Hepatocyte (in vitro differentiated cells): ENCODE measurements around the gene HOXB1. TPM values are rescaled to one million over a fixed set of nuclear protein-coding genes. Genes with fewer than 3 reads are reported as not detected.
A peak's percentile ranks its signal among the peaks of the same experiment; 100 is the strongest.

Source experiments
- DNase-seq: peaks from one replicate; pipeline ENCODE4 v3.0.0-alpha.2; 2016; ENCODE audit warnings: low spot score
- H2AFZ ChIP-seq: fragments of 200-600 bp; sonication (generic); 2 replicates; pipeline ENCODE4 v1.6.0; 2016; ENCODE audit warnings: antibody characterized with exemption, mild to moderate bottlenecking
- H3K27ac ChIP-seq: fragments of 200-600 bp; sonication (generic); 2 replicates; pipeline ENCODE4 v1.5.1; 2016; ENCODE audit warnings: mild to moderate bottlenecking
- H3K27me3 ChIP-seq: fragments of 200-600 bp; sonication (generic); 2 replicates; pipeline ENCODE4 v1.6.1; 2016
- H3K36me3 ChIP-seq: fragments of 200-600 bp; sonication (generic); replicated peaks from 2 replicates; pipeline ENCODE4 v1.5.1; 2016; ENCODE audit warnings: low read depth; ENCODE audit not compliant: insufficient read depth
- H3K4me1 ChIP-seq: fragments of 200-600 bp; sonication (generic); 2 replicates; pipeline ENCODE4 v1.5.1; 2016; ENCODE audit warnings: mild to moderate bottlenecking, moderate library complexity; ENCODE audit not compliant: insufficient read depth
- H3K4me2 ChIP-seq: fragments of 200-600 bp; sonication (generic); 2 replicates; pipeline ENCODE4 v1.6.0; 2016
- H3K4me3 ChIP-seq: fragments of 200-600 bp; sonication (generic); 2 replicates; pipeline ENCODE4 v1.5.1; 2016; ENCODE audit warnings: mild to moderate bottlenecking
- H3K79me2 ChIP-seq: fragments of 200-600 bp; sonication (generic); 2 replicates; pipeline ENCODE4 v1.6.0; 2017; ENCODE audit warnings: mild to moderate bottlenecking
- H3K9me2 ChIP-seq: fragments of 200-600 bp; sonication (generic); replicated peaks from 2 replicates; pipeline ENCODE4 v1.6.0; 2017; ENCODE audit warnings: mild to moderate bottlenecking; ENCODE audit not compliant: insufficient read depth
- H3K9me3 ChIP-seq: fragments of 200-600 bp; sonication (generic); 2 replicates; pipeline ENCODE4 v1.5.1; 2016; ENCODE audit warnings: low read depth, mild to moderate bottlenecking
- H4K20me1 ChIP-seq: fragments of 200-600 bp; sonication (generic); 2 replicates; pipeline ENCODE4 v1.6.0; 2016; ENCODE audit warnings: mild to moderate bottlenecking; ENCODE audit not compliant: insufficient read depth, poor library complexity, severe bottlenecking
- CTCF ChIP-seq: fragments of 200-600 bp; sonication (generic); IDR thresholded peaks from 2 replicates; pipeline ENCODE4 v1.5.1; 2016; ENCODE audit warnings: antibody characterized with exemption, mild to moderate bottlenecking; ENCODE audit not compliant: poor library complexity
- EZH2 ChIP-seq: fragments of 200-600 bp; sonication (generic); IDR thresholded peaks from 2 replicates; pipeline ENCODE4 v1.6.1; 2016; ENCODE audit warnings: antibody characterized with exemption, mild to moderate bottlenecking, borderline replicate concordance
- EZH2phosphoT487 ChIP-seq: fragments of 200-600 bp; sonication (generic); IDR thresholded peaks from one replicate; pipeline ENCODE4 v1.6.1; 2018; ENCODE audit warnings: antibody characterized with exemption, mild to moderate bottlenecking, low read depth, moderate library complexity; ENCODE audit not compliant: unreplicated experiment, severe bottlenecking
- WGBS: methylation state at CpG from one replicate; pipeline ENCODE4 v1.1.6; 2016; ENCODE audit warnings: low lambda C conversion rate; ENCODE audit errors: missing lambda C conversion rate; 5-methylcytosine and 5-hydroxymethylcytosine counted together
- polyA plus RNA-seq: library from polyadenylated mRNA; unstranded; fragments of >200 nt; fragmentation: Nextera tagmentation; extraction: Ambion mirVana; gene quantifications from 2 replicates; pipeline ENCODE4 v1.2.1, GENCODE V29; 2016
- total RNA-seq: library from RNA; depleted of rRNA; stranded (reverse); fragments of >200 nt; gene quantifications from 2 replicates; pipeline ENCODE4 v1.2.3, GENCODE V29; 2014

Gene HOXB1
- total and polyA plus RNA-seq, 2 experiments from 2014 or later = not detected

- H3K9me2 ChIP-seq = no peaks in the 10 kb centered on the region
- H3K4me1 ChIP-seq = peaks cover 17% of the 10 kb centered on the region
- H3K27me3 ChIP-seq = peaks cover 67% of the 10 kb centered on the region
- H3K9me3 ChIP-seq = no peaks in the 10 kb centered on the region
- H3K79me2 ChIP-seq = no peaks in the 10 kb centered on the region
- 36% methylated on average over 2 of the region's 2 CpGs for WGBS
- no peak for DNase-seq
- H3K4me3 ChIP-seq = no peak overlapping the region
- H3K36me3 ChIP-seq = no peaks in the 10 kb centered on the region
- no peak overlapping the region for H2AFZ ChIP-seq
- H4K20me1 ChIP-seq = no peaks in the 10 kb centered on the region
- no peak for TF ChIP-seq EZH2
- TF ChIP-seq EZH2phosphoT487 = no peak
- TF ChIP-seq CTCF = no peak
- H3K4me2 ChIP-seq = no peak overlapping the region
- no peak overlapping the region for H3K27ac ChIP-seq
These were observed 33.7 kb downstream of the HOXB1 start for GRCh38 chr17:48497103-48497502.

GRCh38 chr17:48494335-48494734 is 36.5 kb downstream of the HOXB1 start:
- Histone ChIP-seq H3K27ac (no peak overlapping the region), H3K79me2 (no peaks in the 10 kb centered on the region), H3K4me3 (no peak overlapping the region), H2AFZ (no peak overlapping the region), H3K9me3 (no peaks in the 10 kb centered on the region), H3K36me3 (no peaks in the 10 kb centered on the region), H3K9me2 (no peaks in the 10 kb centered on the region), H3K27me3 (peaks cover 69% of the 10 kb centered on the region), H3K4me1 (peaks cover 7% of the 10 kb centered on the region), H4K20me1 (no peaks in the 10 kb centered on the region), H3K4me2 (no peak overlapping the region)
- TF ChIP-seq EZH2 (no peak), CTCF (no peak), EZH2phosphoT487 (no peak)
- DNase-seq = no peak
- WGBS = 85% methylated on average over 8 of the region's 8 CpGs

- no peaks in the 10 kb centered on the region for H4K20me1 ChIP-seq
- 7% methylated on average over 53 of the region's 53 CpGs for WGBS
- H3K9me3 ChIP-seq = no peaks in the 10 kb centered on the region
- H3K36me3 ChIP-seq = no peaks in the 10 kb centered on the region
- no peaks in the 10 kb centered on the region for H3K9me2 ChIP-seq
- H3K27me3 ChIP-seq = peaks cover 60% of the 10 kb centered on the region
- peak overlapping the region; percentile 29 for H2AFZ ChIP-seq
- H3K79me2 ChIP-seq = no peaks in the 10 kb centered on the region
- peak overlapping the region; percentile 43 for H3K27ac ChIP-seq
- no peak overlapping the region for H3K4me3 ChIP-seq
- H3K4me1 ChIP-seq = peaks cover 7% of the 10 kb centered on the region
- TF ChIP-seq CTCF = peak; percentile 69
- no peak for TF ChIP-seq EZH2
- DNase-seq = peak; percentile 81
- H3K4me2 ChIP-seq = peak overlapping the region; percentile 74
These were observed 38.2 kb downstream of the HOXB1 start for GRCh38 chr17:48492401-48493298.
